CD4-positive, CD25-positive, alpha-beta regulatory T cell (primary cell): Measurements from ENCODE around the gene ABHD5. TPM values are rescaled to one million over a fixed set of nuclear protein-coding genes. Genes with fewer than 3 reads are reported as not detected.
A peak's percentile ranks its signal among the peaks of the same experiment; 100 is the strongest.

Experiments used
- ATAC-seq, 2 donors: fragments of 150-1000 bp; cut with Tn5 transposase; one replicate each; pipeline ENCODE4 v1.10.0; 2021; ENCODE audit warnings: low read depth in 2 of 2, moderate number of reproducible peaks in 2 of 2, moderate library complexity in 1 of 2
- DNase-seq, 3 donors: peaks; one replicate each; pipeline versions ENCODE4 v3.0.0 to v3.0.0-alpha.2; 2012 to 2022; ENCODE audit warnings: mixed read lengths in 1 of 3
- H3K27ac ChIP-seq: one replicate; pipeline ENCODE4 v1.7.0; 2013; ENCODE audit warnings: mild to moderate bottlenecking, low read length; ENCODE audit not compliant: insufficient read depth, poor library complexity, severe bottlenecking
- H3K27me3 ChIP-seq: one replicate; pipeline ENCODE4 v1.7.0; 2013; ENCODE audit warnings: low read length; ENCODE audit not compliant: control insufficient read depth, insufficient read depth
- H3K36me3 ChIP-seq: one replicate; pipeline ENCODE4 v1.7.0; 2013; ENCODE audit warnings: mild to moderate bottlenecking, low read length, moderate library complexity; ENCODE audit not compliant: control insufficient read depth, insufficient read depth
- H3K4me1 ChIP-seq: 2 replicates; pipeline ENCODE4 v1.7.0; 2013; ENCODE audit warnings: mild to moderate bottlenecking, low read length; ENCODE audit not compliant: insufficient read depth, control insufficient read depth, poor library complexity, severe bottlenecking
- H3K4me3 ChIP-seq: one replicate; pipeline ENCODE4 v1.7.0; 2013; ENCODE audit warnings: low read depth, mild to moderate bottlenecking, low read length, moderate library complexity
- H3K9me3 ChIP-seq, 2 experiments: 1 replicate in 1 of 2; 2 replicates in 1 of 2; pipeline ENCODE4 v1.7.0; 2013; ENCODE audit warnings: low read length in 2 of 2, mild to moderate bottlenecking in 1 of 2, moderate library complexity in 1 of 2; ENCODE audit not compliant: control insufficient read depth in 2 of 2
- H3K27ac Mint-ChIP-seq, 3 donors: one replicate each; pipeline ENCODE4 v1.8.0; 2020 to 2022; ENCODE audit warnings: mild to moderate bottlenecking in 3 of 3, mixed read lengths in 3 of 3, moderate library complexity in 2 of 3
- H3K27me3 Mint-ChIP-seq: one replicate; pipeline ENCODE4 v1.8.0; 2022; ENCODE audit warnings: mild to moderate bottlenecking, mixed read lengths
- H3K36me3 Mint-ChIP-seq: one replicate; pipeline ENCODE4 v1.8.0; 2020; ENCODE audit warnings: mixed read lengths
- H3K4me1 Mint-ChIP-seq, 4 donors: one replicate each; pipeline ENCODE4 v1.8.0; 2020 to 2022; ENCODE audit warnings: mixed read lengths in 4 of 4, mild to moderate bottlenecking in 1 of 4
- H3K4me3 Mint-ChIP-seq, 4 donors: one replicate each; pipeline ENCODE4 v1.8.0; 2020 to 2022; ENCODE audit warnings: mild to moderate bottlenecking in 4 of 4, mixed read lengths in 4 of 4, moderate library complexity in 3 of 4
- H3K9me3 Mint-ChIP-seq, 7 donors: one replicate each; pipeline ENCODE4 v1.8.0; 2020 to 2022; ENCODE audit warnings: mixed read lengths in 7 of 7, mild to moderate bottlenecking in 3 of 7, moderate library complexity in 2 of 7
- polyA plus RNA-seq, 4 donors: library from polyadenylated mRNA; unstranded; fragments of 300-500 nt; fragmentation: Illumina TruSeq; gene quantifications; one replicate each; pipeline ENCODE4 v1.2.3, GENCODE V29; 2021
- total RNA-seq: library from RNA; stranded (reverse); gene quantifications from one replicate; pipeline ENCODE4 v1.2.3, GENCODE V29; 2022

The ABHD5 gene
- total and polyA plus RNA-seq, 5 donors from 2014 or later = 10.2 to 22.8 (median 15.7) TPM

GRCh38 chr3:43762451-43762850 lies 71.7 kb downstream of the ABHD5 start:
- Mint-ChIP-seq H3K9me3 (no peaks in the 10 kb centered on the region), H3K4me1 (peaks cover 15 to 27% (median 25%) of the 10 kb centered on the region in 4 donors), H3K27me3 (no peaks in the 10 kb centered on the region), H3K27ac (no peak overlapping the region), H3K36me3 (no peaks in the 10 kb centered on the region), H3K4me3 (peak overlapping the region in 1 of 4 donors; percentile 79)
- Histone ChIP-seq H3K36me3 (no peaks in the 10 kb centered on the region), H3K27ac (no peak overlapping the region), H3K4me1 (peaks cover 22% of the 10 kb centered on the region), H3K4me3 (no peak overlapping the region), H3K27me3 (no peaks in the 10 kb centered on the region), H3K9me3 (no peaks in the 10 kb centered on the region)
- no peak for DNase-seq
- no peak for ATAC-seq

- no peaks in the 10 kb centered on the region for H3K27me3 ChIP-seq
- Mint-ChIP-seq H3K27me3 (no peaks in the 10 kb centered on the region), H3K36me3 (no peaks in the 10 kb centered on the region), H3K4me1 (peaks cover 10 to 15% (median 12%) of the 10 kb centered on the region in 4 donors), H3K4me3 (no peak overlapping the region), H3K9me3 (no peaks in the 10 kb centered on the region), H3K27ac (no peak overlapping the region)
- no peaks in the 10 kb centered on the region for H3K9me3 ChIP-seq
- H3K36me3 ChIP-seq = no peaks in the 10 kb centered on the region
- ATAC-seq (no peak), DNase-seq (no peak)
- no peak overlapping the region for H3K27ac ChIP-seq
- H3K4me1 ChIP-seq = peaks cover 7% of the 10 kb centered on the region
- no peak overlapping the region for H3K4me3 ChIP-seq
Observed at GRCh38 chr3:43764056-43764455, 73.3 kb downstream of the ABHD5 start.

GRCh38 chr3:43764471-43764870 lies 73.7 kb downstream of the ABHD5 start:
- Histone ChIP-seq H3K9me3 (no peaks in the 10 kb centered on the region), H3K4me3 (no peak overlapping the region), H3K4me1 (peaks cover 7% of the 10 kb centered on the region), H3K36me3 (no peaks in the 10 kb centered on the region), H3K27ac (no peak overlapping the region), H3K27me3 (no peaks in the 10 kb centered on the region)
- Mint-ChIP-seq H3K4me3 (no peak overlapping the region), H3K9me3 (no peaks in the 10 kb centered on the region), H3K27ac (no peak overlapping the region), H3K36me3 (no peaks in the 10 kb centered on the region), H3K27me3 (no peaks in the 10 kb centered on the region), H3K4me1 (peaks cover 7 to 15% (median 12%) of the 10 kb centered on the region in 4 donors)
- ATAC-seq = no peak
- no peak for DNase-seq

- Histone ChIP-seq H3K36me3 (no peaks in the 10 kb centered on the region), H3K9me3 (no peaks in the 10 kb centered on the region), H3K27ac (no peak overlapping the region), H3K4me3 (no peak overlapping the region), H3K4me1 (peaks cover 16% of the 10 kb centered on the region), H3K27me3 (no peaks in the 10 kb centered on the region)
- Mint-ChIP-seq H3K36me3 (no peaks in the 10 kb centered on the region), H3K27ac (no peak overlapping the region), H3K27me3 (no peaks in the 10 kb centered on the region), H3K9me3 (no peaks in the 10 kb centered on the region), H3K4me3 (no peak overlapping the region), H3K4me1 (peaks cover 8 to 21% (median 11%) of the 10 kb centered on the region in 4 donors)
- ATAC-seq (no peak), DNase-seq (no peak)
Observed at GRCh38 chr3:43765521-43765971, 74.8 kb downstream of the ABHD5 start.

GRCh38 chr3:43766672-43767465 lies 76.1 kb downstream of the ABHD5 start:
- ATAC-seq (no peak), DNase-seq (no peak)
- Histone ChIP-seq H3K27me3 (no peaks in the 10 kb centered on the region), H3K36me3 (no peaks in the 10 kb centered on the region), H3K9me3 (no peaks in the 10 kb centered on the region), H3K4me1 (peaks cover 20% of the 10 kb centered on the region), H3K27ac (no peak overlapping the region), H3K4me3 (no peak overlapping the region)
- Mint-ChIP-seq H3K4me1 (peaks cover 10 to 31% (median 19%) of the 10 kb centered on the region in 4 donors), H3K27me3 (no peaks in the 10 kb centered on the region), H3K9me3 (no peaks in the 10 kb centered on the region), H3K4me3 (no peak overlapping the region), H3K27ac (peak overlapping the region in 1 of 3 donors; percentile 3), H3K36me3 (no peaks in the 10 kb centered on the region)

GRCh38 chr3:43768381-43768973 lies 77.7 kb downstream of the ABHD5 start:
- Mint-ChIP-seq H3K4me1 (peaks cover 10 to 31% (median 19%) of the 10 kb centered on the region in 4 donors), H3K36me3 (no peaks in the 10 kb centered on the region), H3K4me3 (peak overlapping the region in 3 of 4 donors; percentile 35 to 44 (median 38)), H3K27me3 (no peaks in the 10 kb centered on the region), H3K27ac (no peak overlapping the region), H3K9me3 (no peaks in the 10 kb centered on the region)
- no peak for ATAC-seq
- peaks cover 20% of the 10 kb centered on the region for H3K4me1 ChIP-seq
- no peak overlapping the region for H3K27ac ChIP-seq
- no peak overlapping the region for H3K4me3 ChIP-seq
- H3K9me3 ChIP-seq = no peaks in the 10 kb centered on the region
- no peaks in the 10 kb centered on the region for H3K36me3 ChIP-seq
- no peak for DNase-seq
- no peaks in the 10 kb centered on the region for H3K27me3 ChIP-seq

- H3K36me3 Mint-ChIP-seq = no peaks in the 10 kb centered on the region
- Histone ChIP-seq H3K4me1 (peaks cover 20% of the 10 kb centered on the region), H3K27ac (no peak overlapping the region), H3K4me3 (peak overlapping the region; percentile 52), H3K9me3 (no peaks in the 10 kb centered on the region), H3K27me3 (no peaks in the 10 kb centered on the region), H3K36me3 (no peaks in the 10 kb centered on the region)
- no peaks in the 10 kb centered on the region for H3K9me3 Mint-ChIP-seq
- H3K4me3 Mint-ChIP-seq = peak overlapping the region in 3 of 4 donors; percentile 16 to 70 (median 16)
- peak; percentile 45 to 46 for ATAC-seq
- peaks cover 10 to 36% (median 19%) of the 10 kb centered on the region in 4 donors for H3K4me1 Mint-ChIP-seq
- DNase-seq = peak; percentile 60 to 69 (median 60)
- H3K27me3 Mint-ChIP-seq = no peaks in the 10 kb centered on the region
- H3K27ac Mint-ChIP-seq = peak overlapping the region in 2 of 3 donors; percentile 32 to 36
Observed at GRCh38 chr3:43769097-43769884, 78.6 kb downstream of the ABHD5 start.
